Stimulated activated CD4-positive, alpha-beta T cell treated with anti-CD3 and anti-CD28 coated beads, Interleukin-1b, Interleukin-23, amount 100 ng/mL, for 48 hours (primary cell): ENCODE measurements around the gene IL1RAP.

ENCODE experiments used
- DNase-seq: peaks from one replicate; pipeline ENCODE4 v3.0.0-alpha.2; 2020

IL1RAP gene

GRCh38 chr3:190581041-190581541 lies 67.2 kb downstream of the IL1RAP start:
- no peak for DNase-seq

- DNase-seq = no peak
Measured at GRCh38 chr3:190582667-190583066, 68.8 kb downstream of the IL1RAP start.

GRCh38 chr3:190585805-190586630 lies 72.1 kb downstream of the IL1RAP start:
- peak; percentile 75 for DNase-seq

DNA sequence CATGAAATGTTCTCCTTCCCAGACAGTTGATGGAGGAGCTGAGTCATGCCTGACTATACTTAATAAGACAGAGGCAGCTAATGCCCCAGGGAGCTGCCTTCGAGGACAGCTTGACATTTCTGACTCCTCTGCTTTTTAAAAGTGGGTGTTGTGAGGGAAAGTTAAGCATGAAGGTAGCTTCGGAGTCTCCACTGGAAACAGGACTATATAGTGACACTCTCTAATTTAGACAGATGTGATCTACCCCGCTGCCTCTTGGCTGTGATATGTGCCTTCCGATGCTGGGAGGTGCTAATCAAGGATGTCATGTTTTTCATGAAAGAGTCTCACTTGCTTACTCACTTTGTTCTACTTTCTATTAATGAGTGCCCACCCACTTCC lies 72.7 kb downstream of the IL1RAP start:
- DNase-seq = peak; percentile 37

DNA sequence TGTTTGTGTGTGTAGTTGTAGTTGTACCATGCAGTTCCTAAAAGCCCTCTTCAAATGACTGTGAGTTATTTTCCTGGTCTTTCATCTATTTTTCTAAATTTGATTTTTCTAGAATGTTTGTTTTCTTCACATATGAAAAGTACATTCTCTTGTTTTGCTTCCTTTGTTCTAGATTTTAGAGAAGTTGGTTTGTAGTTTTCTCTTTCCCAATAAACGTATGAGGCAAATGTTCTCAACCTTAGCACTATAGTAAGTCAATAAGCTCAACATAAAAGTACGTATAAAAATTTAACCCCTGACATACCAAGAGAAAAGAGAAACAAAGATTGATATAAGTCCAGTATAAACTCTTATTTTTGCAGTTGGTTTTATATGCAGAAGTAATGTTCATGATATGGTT lies 74.7 kb downstream of the IL1RAP start:
- no peak for DNase-seq

DNA sequence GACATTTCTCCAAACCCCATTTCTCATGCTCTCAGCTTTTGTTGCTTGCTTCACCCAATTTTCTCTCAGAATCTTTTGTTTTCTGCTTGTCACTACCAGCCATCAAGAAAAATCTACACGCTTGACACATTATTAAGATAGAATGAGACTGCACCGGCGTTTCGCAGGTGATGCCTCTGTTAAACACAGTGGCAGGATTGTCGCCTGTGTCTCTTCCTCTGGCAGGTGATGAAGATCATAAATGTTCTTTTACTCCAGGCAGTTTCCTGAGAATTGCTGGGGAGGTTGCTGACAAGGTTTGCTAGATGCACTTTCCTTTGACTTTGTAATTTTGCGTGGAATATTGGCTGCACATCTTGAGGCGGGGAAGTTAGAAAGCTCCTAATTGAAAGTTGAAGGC lies 75.4 kb downstream of the IL1RAP start:
- no peak for DNase-seq

- DNase-seq = no peak
Measured at GRCh38 chr3:190591080-190591479, 77.2 kb downstream of the IL1RAP start.

DNA sequence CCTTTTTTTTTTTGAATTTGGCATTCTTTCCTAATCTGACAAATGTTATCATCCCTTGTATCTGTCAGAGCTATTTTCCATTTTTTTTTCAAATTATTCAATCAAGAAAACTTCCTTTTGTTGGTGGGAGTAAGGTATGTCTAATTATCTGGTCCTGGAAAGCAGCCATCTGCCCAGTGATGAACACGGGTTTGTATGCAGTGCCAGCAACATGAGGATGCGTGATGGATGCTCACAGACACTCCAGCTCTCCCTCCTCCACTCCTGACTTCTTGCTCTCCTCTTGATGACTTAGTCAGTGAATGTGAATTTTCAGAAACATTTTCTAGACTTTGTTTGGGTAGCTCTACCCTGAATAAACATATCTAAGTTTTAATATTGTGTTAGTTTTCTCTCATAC lies 79.2 kb downstream of the IL1RAP start:
- DNase-seq = no peak

GRCh38 chr3:190594171-190594570 lies 80.3 kb downstream of the IL1RAP start:
- DNase-seq = no peak

- no peak for DNase-seq
Measured at GRCh38 chr3:190595179-190595795, 81.4 kb downstream of the IL1RAP start.

- no peak for DNase-seq
Measured at GRCh38 chr3:190595807-190596206, 81.9 kb downstream of the IL1RAP start.

GRCh38 chr3:190596349-190597285 lies 82.7 kb downstream of the IL1RAP start:
- DNase-seq = no peak

DNA sequence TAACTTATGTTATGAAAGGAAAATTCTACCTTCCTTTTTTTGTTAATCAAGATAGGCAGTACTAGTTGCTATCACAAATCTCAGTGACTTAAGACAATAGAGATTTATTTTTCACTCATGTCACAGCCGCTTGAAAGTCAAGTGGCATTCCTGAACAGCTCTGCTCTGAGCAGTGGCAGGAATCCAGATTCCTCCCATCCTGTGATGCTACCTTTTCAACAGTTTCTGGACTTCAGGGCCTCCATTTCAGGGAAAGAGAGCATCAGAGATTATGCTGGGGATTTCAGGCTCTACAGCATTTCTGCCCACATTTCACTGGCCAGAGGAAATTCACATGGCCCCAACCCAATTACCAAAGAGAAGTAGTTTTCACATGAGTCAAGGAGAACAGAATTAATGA lies 83.4 kb downstream of the IL1RAP start:
- no peak for DNase-seq

- no peak for DNase-seq
Measured at GRCh38 chr3:190601622-190602021, 87.7 kb downstream of the IL1RAP start.

DNA sequence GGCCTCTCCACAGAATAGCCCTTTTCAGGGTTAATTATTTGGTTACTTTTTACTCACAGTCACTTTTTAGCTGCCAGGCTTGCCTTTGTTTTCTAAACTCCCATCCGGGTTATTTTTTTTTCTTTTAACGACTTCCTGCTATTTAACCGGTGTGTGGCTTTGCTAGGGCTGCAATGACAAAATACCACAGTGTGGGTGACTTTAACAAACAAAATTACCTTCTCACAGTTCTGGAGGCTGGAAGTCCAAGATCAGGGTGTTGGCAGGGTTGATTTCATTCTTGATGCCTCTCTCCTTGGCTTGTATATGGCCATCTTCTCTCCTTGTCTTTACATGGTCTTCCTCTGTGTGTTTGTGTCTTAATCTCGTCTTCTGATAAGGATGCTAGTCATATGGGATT lies 91.5 kb downstream of the IL1RAP start:
- DNase-seq = no peak

GRCh38 chr3:190606596-190606995 lies 92.7 kb downstream of the IL1RAP start:
- DNase-seq = no peak

GRCh38 chr3:190607021-190607420 lies 93.1 kb downstream of the IL1RAP start:
- no peak for DNase-seq

DNA sequence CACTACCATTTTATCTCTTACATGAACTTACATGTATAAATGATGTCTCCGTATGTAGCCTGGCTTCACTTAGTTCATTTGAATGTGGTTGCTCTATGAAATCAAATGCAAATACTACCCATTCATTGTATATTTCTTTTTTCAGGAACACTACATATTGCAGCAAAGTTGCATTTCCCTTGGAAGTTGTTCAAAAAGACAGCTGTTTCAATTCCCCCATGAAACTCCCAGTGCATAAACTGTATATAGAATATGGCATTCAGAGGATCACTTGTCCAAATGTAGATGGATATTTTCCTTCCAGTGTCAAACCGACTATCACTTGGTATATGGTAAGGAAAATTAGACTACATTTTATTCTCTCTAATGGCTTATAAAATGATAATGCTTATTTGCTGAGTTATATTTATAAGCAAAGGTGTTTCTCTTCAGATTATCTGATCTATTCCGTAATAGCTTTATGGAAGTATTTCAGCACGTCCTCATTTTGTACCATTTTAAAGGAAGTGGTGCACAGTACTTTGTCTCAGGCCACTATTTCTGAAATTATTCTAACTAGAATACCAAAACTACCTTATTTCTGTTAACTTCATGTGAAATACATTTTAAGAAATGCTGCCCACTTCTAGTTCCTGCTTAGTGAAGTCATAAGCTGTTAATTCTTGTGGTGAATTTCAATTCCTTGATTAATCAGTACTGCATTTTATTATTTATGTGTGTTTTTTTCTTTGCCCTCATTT lies 95.1 kb downstream of the IL1RAP start:
- DNase-seq = no peak

GRCh38 chr3:190614226-190615059 lies 100.6 kb downstream of the IL1RAP start:
- DNase-seq = no peak

DNA sequence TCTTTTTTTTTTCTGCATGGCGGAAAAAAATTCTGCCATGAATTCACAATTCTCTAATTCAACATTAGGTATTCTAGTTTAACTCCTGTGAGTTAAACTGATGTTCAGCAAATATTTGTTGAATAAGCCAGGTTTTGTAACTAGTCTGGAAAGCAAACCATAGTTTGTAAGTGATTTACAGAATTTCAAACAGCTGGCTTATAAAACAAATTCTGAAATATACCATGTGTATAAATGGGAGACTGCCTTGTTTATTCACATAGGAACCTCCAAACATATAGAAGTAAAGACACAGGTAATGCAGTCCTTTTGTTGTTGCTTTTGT lies 101.1 kb downstream of the IL1RAP start:
- no peak for DNase-seq

GRCh38 chr3:190615607-190616006 lies 101.7 kb downstream of the IL1RAP start:
- DNase-seq = no peak

DNA sequence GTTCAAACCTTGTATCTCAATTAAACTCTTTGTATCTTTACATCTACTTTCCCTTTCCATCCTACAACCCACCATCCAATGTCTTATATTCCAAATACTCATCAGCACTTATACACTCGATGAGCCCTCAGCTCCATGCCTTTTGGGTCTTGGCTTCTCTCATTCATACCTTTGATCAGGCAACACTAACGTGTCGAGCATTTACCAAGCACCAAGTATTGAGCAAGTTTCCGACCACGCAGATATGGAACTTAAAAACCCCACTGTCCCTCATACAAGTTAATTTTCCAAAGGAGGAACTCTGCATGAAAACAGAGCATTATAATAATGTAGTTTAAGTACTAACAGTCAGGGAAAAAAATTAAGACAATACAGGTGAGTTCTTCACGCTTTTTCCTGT lies 102.8 kb downstream of the IL1RAP start:
- no peak for DNase-seq
